22Rv1 (cell line): ENCODE measurements around the gene ZNF362.

Source experiments
- ZFX ChIP-seq: fragments of 450-650 bp; IDR thresholded peaks from 2 replicates; pipeline ENCODE4 v1.6.1; 2017; ENCODE audit warnings: antibody characterized with exemption, borderline replicate concordance
- TF ChIP-seq, protein P1 (sequence below): fragments of 450-650 bp; IDR thresholded peaks from 2 replicates; pipeline ENCODE4 v1.5.1; 2017; ENCODE audit warnings: mild to moderate bottlenecking

GRCh38 chr1:33347650-33347992 is 91.3 kb downstream of the ZNF362 start:
- TF ChIP-seq, protein P1, sequence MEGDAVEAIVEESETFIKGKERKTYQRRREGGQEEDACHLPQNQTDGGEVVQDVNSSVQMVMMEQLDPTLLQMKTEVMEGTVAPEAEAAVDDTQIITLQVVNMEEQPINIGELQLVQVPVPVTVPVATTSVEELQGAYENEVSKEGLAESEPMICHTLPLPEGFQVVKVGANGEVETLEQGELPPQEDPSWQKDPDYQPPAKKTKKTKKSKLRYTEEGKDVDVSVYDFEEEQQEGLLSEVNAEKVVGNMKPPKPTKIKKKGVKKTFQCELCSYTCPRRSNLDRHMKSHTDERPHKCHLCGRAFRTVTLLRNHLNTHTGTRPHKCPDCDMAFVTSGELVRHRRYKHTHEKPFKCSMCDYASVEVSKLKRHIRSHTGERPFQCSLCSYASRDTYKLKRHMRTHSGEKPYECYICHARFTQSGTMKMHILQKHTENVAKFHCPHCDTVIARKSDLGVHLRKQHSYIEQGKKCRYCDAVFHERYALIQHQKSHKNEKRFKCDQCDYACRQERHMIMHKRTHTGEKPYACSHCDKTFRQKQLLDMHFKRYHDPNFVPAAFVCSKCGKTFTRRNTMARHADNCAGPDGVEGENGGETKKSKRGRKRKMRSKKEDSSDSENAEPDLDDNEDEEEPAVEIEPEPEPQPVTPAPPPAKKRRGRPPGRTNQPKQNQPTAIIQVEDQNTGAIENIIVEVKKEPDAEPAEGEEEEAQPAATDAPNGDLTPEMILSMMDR: no peak
- TF ChIP-seq ZFX: no peak
